HG03064 (cell line): Measurements from ENCODE around the gene SLC17A9.

Source experiments
- ATAC-seq: cut with Tn5 transposase; IDR thresholded peaks from one replicate; pipeline ENCODE4 v1.9.1; 2021; ENCODE audit warnings: low read depth; ENCODE audit not compliant: unreplicated experiment

Gene SLC17A9

GRCh38 chr20:62979310-62979709 lies 26.8 kb downstream of the SLC17A9 start:
- ATAC-seq: no peak

- no peak for ATAC-seq
Measured at GRCh38 chr20:62979876-62980373, 27.4 kb downstream of the SLC17A9 start.

- ATAC-seq: no peak
Measured at GRCh38 chr20:62980380-62980960, 28.0 kb downstream of the SLC17A9 start.

GRCh38 chr20:62980970-62981369 lies 28.5 kb downstream of the SLC17A9 start:
- ATAC-seq: no peak

GRCh38 chr20:62982124-62983075 lies 29.9 kb downstream of the SLC17A9 start:
- ATAC-seq: no peak

GRCh38 chr20:62983210-62983609 lies 30.7 kb downstream of the SLC17A9 start:
- ATAC-seq: no peak

GRCh38 chr20:62984666-62985443 lies 32.3 kb downstream of the SLC17A9 start:
- ATAC-seq: no peak

- ATAC-seq: no peak
Measured at GRCh38 chr20:62985444-62985778, 32.9 kb downstream of the SLC17A9 start.

- ATAC-seq: no peak
Measured at GRCh38 chr20:62986257-62986800, 33.8 kb downstream of the SLC17A9 start.

- ATAC-seq: no peak
Measured at GRCh38 chr20:62987114-62987513, 34.6 kb downstream of the SLC17A9 start.

GRCh38 chr20:62989201-62989601 lies 36.7 kb downstream of the SLC17A9 start:
- ATAC-seq: no peak

- no peak for ATAC-seq
Measured at GRCh38 chr20:62990306-62990825, 37.9 kb downstream of the SLC17A9 start.

- ATAC-seq: no peak
Measured at GRCh38 chr20:62991196-62991807, 38.8 kb downstream of the SLC17A9 start.

GRCh38 chr20:62991863-62992262 lies 39.4 kb downstream of the SLC17A9 start:
- no peak for ATAC-seq

- no peak for ATAC-seq
Measured at GRCh38 chr20:62993856-62994494, 41.5 kb downstream of the SLC17A9 start.

- ATAC-seq: no peak
Measured at GRCh38 chr20:62994869-62995281, 42.4 kb downstream of the SLC17A9 start.

GRCh38 chr20:62995481-62995880 lies 43.0 kb downstream of the SLC17A9 start:
- no peak for ATAC-seq

GRCh38 chr20:62995898-62996595 lies 43.5 kb downstream of the SLC17A9 start:
- ATAC-seq: no peak

GRCh38 chr20:62996596-62996982 lies 44.1 kb downstream of the SLC17A9 start:
- no peak for ATAC-seq
